IPS-NIHi11 (cell line): ENCODE results near the gene ADARB1.

Experiments
- DNase-seq: peaks from one replicate; pipeline ENCODE4 v3.0.0; 2012; ENCODE audit warnings: mixed read lengths, low spot score

Gene ADARB1

GRCh38 chr21:45226540-45227326, 152.4 kb downstream of the ADARB1 start:
- no peak for DNase-seq

- DNase-seq, result no peak
Observed at GRCh38 chr21:45227735-45228134, 153.4 kb downstream of the ADARB1 start.

GRCh38 chr21:45228171-45228641, 153.8 kb downstream of the ADARB1 start:
- no peak for DNase-seq

GRCh38 chr21:45228656-45229240, 154.4 kb downstream of the ADARB1 start:
- DNase-seq, result no peak

GRCh38 chr21:45231705-45232104, 157.3 kb downstream of the ADARB1 start:
- DNase-seq, result no peak

GRCh38 chr21:45234127-45234526, 159.7 kb downstream of the ADARB1 start:
- no peak for DNase-seq

- no peak for DNase-seq
Observed at GRCh38 chr21:45234965-45235364, 160.6 kb downstream of the ADARB1 start.

- DNase-seq, result no peak
Observed at GRCh38 chr21:45235488-45235887, 161.1 kb downstream of the ADARB1 start.

GRCh38 chr21:45236481-45236880, 162.1 kb downstream of the ADARB1 start:
- no peak for DNase-seq

- DNase-seq, result no peak
Observed at GRCh38 chr21:45237401-45237800, 163.0 kb downstream of the ADARB1 start.

- DNase-seq, result no peak
Observed at GRCh38 chr21:45241357-45241756, 167.0 kb downstream of the ADARB1 start.

- no peak for DNase-seq
Observed at GRCh38 chr21:45243603-45244002, 169.2 kb downstream of the ADARB1 start.

GRCh38 chr21:45244799-45245340, 170.5 kb downstream of the ADARB1 start:
- DNase-seq, result no peak

- no peak for DNase-seq
Observed at GRCh38 chr21:45246386-45247320, 172.3 kb downstream of the ADARB1 start.

- no peak for DNase-seq
Observed at GRCh38 chr21:45248301-45248892, 174.0 kb downstream of the ADARB1 start.

- no peak for DNase-seq
Observed at GRCh38 chr21:45248893-45249381, 174.6 kb downstream of the ADARB1 start.

- no peak for DNase-seq
Observed at GRCh38 chr21:45249626-45250025, 175.2 kb downstream of the ADARB1 start.

GRCh38 chr21:45250272-45250671, 175.9 kb downstream of the ADARB1 start:
- DNase-seq, result no peak

- DNase-seq, result no peak
Observed at GRCh38 chr21:45250914-45251634, 176.7 kb downstream of the ADARB1 start.

GRCh38 chr21:45251635-45252447, 177.5 kb downstream of the ADARB1 start:
- no peak for DNase-seq
